Measurements from ENCODE around the gene CD55.

- no peak for TF ChIP-seq CEBPB (IDR thresholded peaks at IDR 0.05; ENCODE audit: low read depth)
- TF ChIP-seq, protein P1, sequence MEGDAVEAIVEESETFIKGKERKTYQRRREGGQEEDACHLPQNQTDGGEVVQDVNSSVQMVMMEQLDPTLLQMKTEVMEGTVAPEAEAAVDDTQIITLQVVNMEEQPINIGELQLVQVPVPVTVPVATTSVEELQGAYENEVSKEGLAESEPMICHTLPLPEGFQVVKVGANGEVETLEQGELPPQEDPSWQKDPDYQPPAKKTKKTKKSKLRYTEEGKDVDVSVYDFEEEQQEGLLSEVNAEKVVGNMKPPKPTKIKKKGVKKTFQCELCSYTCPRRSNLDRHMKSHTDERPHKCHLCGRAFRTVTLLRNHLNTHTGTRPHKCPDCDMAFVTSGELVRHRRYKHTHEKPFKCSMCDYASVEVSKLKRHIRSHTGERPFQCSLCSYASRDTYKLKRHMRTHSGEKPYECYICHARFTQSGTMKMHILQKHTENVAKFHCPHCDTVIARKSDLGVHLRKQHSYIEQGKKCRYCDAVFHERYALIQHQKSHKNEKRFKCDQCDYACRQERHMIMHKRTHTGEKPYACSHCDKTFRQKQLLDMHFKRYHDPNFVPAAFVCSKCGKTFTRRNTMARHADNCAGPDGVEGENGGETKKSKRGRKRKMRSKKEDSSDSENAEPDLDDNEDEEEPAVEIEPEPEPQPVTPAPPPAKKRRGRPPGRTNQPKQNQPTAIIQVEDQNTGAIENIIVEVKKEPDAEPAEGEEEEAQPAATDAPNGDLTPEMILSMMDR (IDR thresholded peaks at IDR 0.05 in 2 of 3, conservative IDR thresholded peaks at IDR 0.05 in 1 of 3; ENCODE audit: borderline replicate concordance in 1 of 3, insufficient read depth in 1 of 3, low read depth in 2 of 3, low read length in 2 of 3) = no peak
- no peak for TF ChIP-seq POLR2AphosphoS5 (IDR thresholded peaks at IDR 0.05; ENCODE audit: low read depth, low read length)
- no peak for TF ChIP-seq SP1 (IDR thresholded peaks at IDR 0.05; ENCODE audit: low read depth)
- TF ChIP-seq EZH2 (IDR thresholded peaks at IDR 0.05) = no peak
- TF ChIP-seq ZNF274 (IDR thresholded peaks at IDR 0.05; ENCODE audit: low read depth, low read length) = no peak
- no peak for TF ChIP-seq REST (IDR thresholded peaks at IDR 0.05; ENCODE audit: low read depth)
- TF ChIP-seq SIN3A (IDR thresholded peaks at IDR 0.05; ENCODE audit: low read depth) = no peak
- TF ChIP-seq POLR2A (IDR thresholded peaks at IDR 0.05; ENCODE audit: borderline replicate concordance, extremely low read depth, insufficient read depth, insufficient read length) = no peak
These were observed 14.9 kb upstream of the CD55 start for GRCh38 chr1:207306603-207307002.
